Head of caudate nucleus (tissue), 42 donors: Measurements from ENCODE around the gene CDCA3.

ENCODE experiments used
- DNase-seq, 42 donors: peaks; one replicate each; pipeline versions ENCODE4 v3.0.0 to v3.0.0-alpha.2; 2020 to 2021; ENCODE audit warnings: mixed read lengths in 7 of 42
- intact Hi-C: fragments of 100-400 bp; cut with DNase I; formaldehyde crosslinking; loops from one replicate; pipeline ENCODE4 v1.15.0; 2022

Gene CDCA3

GRCh38 chr12:6860942-6861341 lies 9.9 kb upstream of the CDCA3 start:
- DNase-seq, result no peak
- intact Hi-C loops, result no loop called here

- intact Hi-C loops, result no loop called here
- no peak for DNase-seq
Measured at GRCh38 chr12:6860116-6860515, 9.0 kb upstream of the CDCA3 start.

- intact Hi-C loops, result no loop called here
- no peak for DNase-seq
Measured at GRCh38 chr12:6858799-6859198, 7.7 kb upstream of the CDCA3 start.

GRCh38 chr12:6855322-6855721 lies 4.2 kb upstream of the CDCA3 start:
- DNase-seq, result no peak
- intact Hi-C loops, result no loop called here

- intact Hi-C loops, result no loop called here
- DNase-seq, result no peak
Measured at GRCh38 chr12:6854036-6854435, 3.0 kb upstream of the CDCA3 start.

GRCh38 chr12:6853626-6854025 lies 2.5 kb upstream of the CDCA3 start:
- intact Hi-C loops, result loop anchor here (2.0 kb wide), 1 partner anchor 37 kb away; no protein-coding TSS in a partner anchor
- DNase-seq, result no peak

- intact Hi-C loops, result loop anchor here (2.0 kb wide), 1 partner anchor 38 kb away; no protein-coding TSS in a partner anchor
- peak in 35 of 42 donors; percentile 15 to 77 (median 56) for DNase-seq
Measured at GRCh38 chr12:6852651-6853354, 1.7 kb upstream of the CDCA3 start.

GRCh38 chr12:6851921-6852650 lies 1.0 kb upstream of the CDCA3 start, which contains the start of gene USP5:
Gene USP5, plus strand, starts transcription at chr12:6852150. Its CDS starts 30 bp downstream, at chr12:6852180.
- intact Hi-C loops, result loop anchor here (2.0 kb wide), 1 partner anchor 39 kb away; no protein-coding TSS in a partner anchor
- DNase-seq, result peak; percentile 97 to 100 (median 100)

- DNase-seq, result no peak
- intact Hi-C loops, result no loop called here
Measured at GRCh38 chr12:6850796-6851152, 312 bp downstream of the CDCA3 start.

- no peak for DNase-seq
- intact Hi-C loops, result no loop called here
Measured at GRCh38 chr12:6849976-6850560, 1.0 kb downstream of the CDCA3 start.

- intact Hi-C loops, result no loop called here
- no peak for DNase-seq
Measured at GRCh38 chr12:6849427-6849826, 1.7 kb downstream of the CDCA3 start.

GRCh38 chr12:6847676-6848075 lies 3.4 kb downstream of the CDCA3 start:
- peak in 3 of 42 donors; percentile 25 to 55 (median 29) for DNase-seq
- intact Hi-C loops, result no loop called here

- DNase-seq, result peak in 4 of 42 donors; percentile 29 to 56 (median 42)
- intact Hi-C loops, result no loop called here
Measured at GRCh38 chr12:6846316-6846869, 4.7 kb downstream of the CDCA3 start.

GRCh38 chr12:6845395-6845794 lies 5.7 kb downstream of the CDCA3 start:
- intact Hi-C loops, result no loop called here
- DNase-seq, result no peak

GRCh38 chr12:6843118-6843902 lies 7.8 kb downstream of the CDCA3 start:
- intact Hi-C loops, result no loop called here
- no peak for DNase-seq

- no peak for DNase-seq
- intact Hi-C loops, result no loop called here
Measured at GRCh38 chr12:6842075-6842474, 9.0 kb downstream of the CDCA3 start.

GRCh38 chr12:6840761-6841515 lies 10.1 kb downstream of the CDCA3 start, which contains the start of gene GNB3:
Gene GNB3, plus strand, starts transcription at chr12:6840925. Its CDS starts 363 bp downstream, at chr12:6841288.
- DNase-seq, result no peak

GRCh38 chr12:6840330-6840729 lies 10.8 kb downstream of the CDCA3 start:
- intact Hi-C loops, result no loop called here
- DNase-seq, result no peak

More at GRCh38 chr12:6840761-6841515, 10.1 kb downstream of the CDCA3 start, which contains the start of gene GNB3:
- intact Hi-C loops, result no loop called here
